Left renal cortex interstitium (tissue), 4 donors: ENCODE results near the gene RNU1-3. TPM values are rescaled to one million over a fixed set of nuclear protein-coding genes. Genes with fewer than 3 reads are reported as not detected.
"Not testable (repeated sequence)": the region's sequence is repeated elsewhere in the genome, so short reads cannot be mapped to it uniquely, and the experiment has no call there.

Experiments used
- DNase-seq, 4 donors: peaks; one replicate each; pipeline ENCODE4 v3.0.0-alpha.2; 2013; ENCODE audit warnings: low read depth in 4 of 4, low spot score in 2 of 4, missing footprints in 1 of 4
- polyA plus RNA-seq, 4 donors: library from polyadenylated mRNA; unstranded; fragments of 120-200 nt; gene quantifications; one replicate each; pipeline ENCODE4 v1.2.1, GENCODE V29; 2013; ENCODE audit not compliant: insufficient read length in 4 of 4

Gene RNU1-3
- polyA plus RNA-seq: 1 to 10 TPM in 1 of 4 donors, not detected in 3; 2.1 TPM

- DNase-seq: not testable (repeated sequence)
Observed at GRCh38 chr1:16666502-16667413, at the start of gene RNU1-3. TSS of gene RNU1-3 (minus strand) at chr1:16666948.

GRCh38 chr1:16713480-16713879 is 46.7 kb upstream of the RNU1-3 start:
- not testable (repeated sequence) for DNase-seq

GRCh38 chr1:16712984-16713383 is 46.2 kb upstream of the RNU1-3 start:
- DNase-seq: not testable (repeated sequence)

GRCh38 chr1:16712582-16712981 is 45.8 kb upstream of the RNU1-3 start:
- not testable (repeated sequence) for DNase-seq

- DNase-seq: not testable (repeated sequence)
Observed at GRCh38 chr1:16712131-16712530, 45.4 kb upstream of the RNU1-3 start.

DNA sequence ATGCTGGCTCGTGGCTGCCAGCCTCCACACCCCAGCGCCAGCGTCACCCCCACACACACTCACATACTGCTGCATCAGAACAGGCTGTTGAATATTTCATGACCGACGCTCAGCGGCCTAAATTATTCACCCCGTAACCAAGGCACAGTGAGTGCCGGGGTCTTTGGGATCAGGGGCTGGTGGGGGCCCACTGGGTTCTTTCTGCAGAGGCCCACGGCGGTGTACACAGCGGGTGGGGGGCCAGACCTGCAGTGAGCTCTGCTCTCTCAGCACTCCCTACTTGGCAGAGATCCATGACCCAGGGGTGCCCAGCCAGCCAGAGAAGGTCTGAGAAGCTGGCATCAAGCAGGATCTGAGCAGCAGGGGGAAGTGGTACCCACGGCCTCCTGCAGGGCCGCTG is 43.9 kb upstream of the RNU1-3 start:
- DNase-seq: not testable (repeated sequence)

DNA sequence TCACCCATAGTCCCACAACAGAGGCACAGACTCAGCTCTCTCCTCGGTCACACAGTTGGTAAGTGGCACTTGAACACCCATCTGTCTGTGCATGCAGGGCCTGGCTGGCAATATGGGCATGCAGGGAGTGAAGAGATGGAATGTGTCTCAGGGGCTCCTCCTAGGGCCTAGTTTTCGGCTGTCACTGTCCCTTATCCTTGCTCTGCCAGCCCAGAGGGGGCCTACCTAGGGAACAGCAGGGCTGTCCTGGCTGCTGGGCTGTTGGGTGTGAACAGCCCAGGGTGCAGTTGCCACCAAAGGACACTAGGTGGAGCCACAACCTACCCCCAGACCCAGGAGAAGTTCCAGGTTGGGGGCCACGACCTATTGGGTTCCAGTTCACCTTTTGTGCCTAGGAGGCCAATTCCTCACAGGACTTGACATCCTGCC is 42.9 kb upstream of the RNU1-3 start:
- not testable (repeated sequence) for DNase-seq

DNA sequence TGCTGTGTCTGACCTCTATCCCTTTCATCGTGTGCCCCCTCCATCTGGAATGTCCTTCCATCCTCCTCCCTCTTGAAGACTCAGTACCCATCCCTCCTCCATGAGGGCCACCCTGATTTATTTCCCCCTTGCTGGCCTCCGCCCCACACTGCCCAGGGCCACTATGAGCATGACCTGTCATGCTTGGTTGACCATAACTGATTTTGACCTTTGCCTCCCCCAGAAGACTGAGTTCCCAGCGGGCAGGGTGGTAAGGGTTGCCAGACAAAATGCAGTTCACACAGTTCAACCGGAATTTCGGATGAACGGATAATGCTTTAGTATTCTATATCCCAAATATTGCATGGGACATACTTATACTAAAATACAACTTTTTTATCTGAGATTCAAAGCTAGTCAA is 42.0 kb upstream of the RNU1-3 start:
- DNase-seq: not testable (repeated sequence)

- DNase-seq: not testable (repeated sequence)
Observed at GRCh38 chr1:16707130-16708093, 40.7 kb upstream of the RNU1-3 start.

DNA sequence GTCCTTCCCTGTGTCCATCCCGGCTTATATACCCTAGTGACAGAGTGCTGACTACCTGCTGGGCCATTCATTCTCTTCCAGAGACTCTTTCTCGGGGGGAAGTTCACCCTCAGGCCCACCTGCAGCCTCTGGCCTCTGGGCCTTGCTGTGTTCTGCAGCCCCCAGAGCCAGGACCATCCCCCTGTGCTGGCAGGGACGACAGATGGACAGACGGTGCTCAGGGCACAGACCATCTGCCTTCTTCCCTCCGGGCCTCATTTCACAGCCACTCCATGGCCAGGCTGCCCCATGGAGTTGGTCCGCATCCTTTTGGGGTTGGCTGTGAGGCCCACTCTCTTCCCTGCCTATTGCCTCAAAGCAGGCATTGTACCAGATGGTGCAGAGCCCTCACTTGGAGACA is 39.6 kb upstream of the RNU1-3 start:
- DNase-seq: not testable (repeated sequence)

DNA sequence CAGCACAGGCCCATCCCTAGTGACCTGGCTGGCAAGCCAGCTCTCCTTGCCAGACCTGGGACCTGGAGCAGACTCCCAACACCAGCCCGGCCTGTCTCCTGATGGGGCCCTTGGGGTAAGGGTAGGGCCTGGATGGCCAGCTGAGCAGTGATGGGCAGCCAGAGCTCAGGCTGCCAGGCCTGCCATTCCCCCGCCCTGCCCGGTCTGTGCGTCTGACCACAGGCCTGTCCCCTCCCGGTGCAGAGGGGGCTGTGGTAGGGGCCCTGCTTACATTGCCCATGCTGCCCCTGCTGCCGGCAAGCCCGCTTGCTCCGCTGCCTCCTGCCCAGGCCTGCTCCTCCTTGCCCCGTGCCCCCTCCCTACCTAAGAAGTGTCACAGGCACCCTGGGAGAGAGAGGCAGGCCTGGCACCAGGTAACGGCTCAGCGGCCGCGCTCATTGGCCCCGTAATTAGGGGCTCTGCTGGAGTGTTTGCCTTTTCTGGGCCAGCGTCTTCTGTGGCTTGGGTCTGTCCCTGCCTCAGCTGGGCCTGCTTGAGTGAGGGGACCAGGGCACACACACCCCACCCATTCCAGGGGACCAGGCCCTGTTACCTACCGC is 37.9 kb upstream of the RNU1-3 start:
- not testable (repeated sequence) for DNase-seq

DNA sequence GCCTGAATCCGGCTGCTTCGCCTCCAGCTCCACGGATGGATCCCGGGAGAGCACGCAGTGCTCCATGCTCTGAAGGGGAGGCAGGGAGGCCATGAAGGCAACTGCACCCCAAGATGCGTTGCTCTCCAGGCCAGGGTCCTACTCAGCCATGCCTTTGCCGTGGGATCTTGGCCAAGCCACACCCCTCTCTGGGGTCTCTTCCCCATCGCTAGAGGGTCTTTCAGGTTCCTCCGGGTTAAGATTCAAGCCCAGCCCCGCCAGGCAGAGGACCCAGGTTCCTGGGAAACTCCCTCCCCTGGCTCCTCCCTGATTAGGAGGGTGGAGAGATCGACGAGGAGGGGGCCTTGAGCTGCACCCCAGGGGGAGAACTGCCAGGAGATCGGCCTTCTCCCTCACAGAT is 37.3 kb upstream of the RNU1-3 start:
- not testable (repeated sequence) for DNase-seq

DNA sequence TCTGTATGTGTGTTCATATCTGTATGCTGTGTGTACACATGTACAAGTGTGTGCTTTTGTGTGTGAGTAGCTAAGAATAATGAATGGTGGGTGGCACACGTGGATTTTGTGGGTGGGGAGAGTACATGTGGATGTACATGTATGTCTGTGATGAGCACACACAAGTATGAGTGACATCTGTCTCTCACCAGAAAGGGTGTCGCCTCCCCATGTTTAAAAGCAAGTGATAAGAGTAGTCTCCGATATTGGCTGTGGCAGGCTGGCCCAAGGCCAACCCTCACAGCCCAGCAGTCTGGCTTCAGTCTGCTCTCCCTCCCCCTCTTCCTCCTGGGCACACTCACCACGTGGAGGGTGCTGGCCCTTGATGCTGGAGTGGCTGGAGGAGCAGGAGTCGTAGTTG is 36.9 kb upstream of the RNU1-3 start:
- not testable (repeated sequence) for DNase-seq

DNA sequence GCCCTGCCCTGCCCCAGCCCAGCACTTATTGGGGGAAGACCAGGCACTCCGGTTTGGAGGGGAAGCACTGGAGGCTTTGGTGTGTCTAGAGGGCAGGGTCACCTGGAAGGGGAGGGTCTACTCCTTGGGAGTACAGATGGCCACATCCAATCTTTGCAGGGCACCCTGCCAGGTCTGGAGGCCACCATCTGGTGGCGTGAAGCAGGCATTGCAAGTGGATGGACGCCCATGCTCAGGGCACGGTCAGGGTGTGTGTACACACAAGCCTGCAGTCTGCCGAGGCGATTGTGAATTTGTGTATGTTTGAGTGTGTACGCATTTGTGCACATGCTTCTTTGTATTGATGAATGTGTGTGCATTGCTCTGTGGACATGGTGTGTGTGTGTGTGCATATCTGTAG is 36.4 kb upstream of the RNU1-3 start:
- not testable (repeated sequence) for DNase-seq

- DNase-seq: not testable (repeated sequence)
Observed at GRCh38 chr1:16702280-16702679, 35.5 kb upstream of the RNU1-3 start.

DNA sequence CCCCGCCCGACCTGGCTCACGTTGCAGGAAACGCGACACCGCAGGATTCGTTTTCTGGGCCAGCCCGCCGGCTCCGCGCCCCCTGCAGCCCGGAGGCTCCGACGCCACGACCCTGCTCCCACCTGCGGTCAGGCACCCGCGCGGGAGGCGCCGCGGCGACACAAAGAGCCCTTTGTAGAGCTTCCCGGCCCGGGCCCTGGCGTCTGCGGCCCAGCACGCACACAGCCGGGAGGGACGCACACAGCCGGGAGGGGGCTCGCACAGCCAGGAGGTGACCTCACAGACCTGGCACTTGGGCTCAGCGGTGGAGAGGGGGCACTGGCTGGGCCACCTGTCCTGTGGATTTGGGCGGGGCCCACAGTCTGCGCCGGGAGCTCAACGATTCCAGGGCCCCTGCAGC is 34.4 kb upstream of the RNU1-3 start:
- DNase-seq: not testable (repeated sequence)

DNA sequence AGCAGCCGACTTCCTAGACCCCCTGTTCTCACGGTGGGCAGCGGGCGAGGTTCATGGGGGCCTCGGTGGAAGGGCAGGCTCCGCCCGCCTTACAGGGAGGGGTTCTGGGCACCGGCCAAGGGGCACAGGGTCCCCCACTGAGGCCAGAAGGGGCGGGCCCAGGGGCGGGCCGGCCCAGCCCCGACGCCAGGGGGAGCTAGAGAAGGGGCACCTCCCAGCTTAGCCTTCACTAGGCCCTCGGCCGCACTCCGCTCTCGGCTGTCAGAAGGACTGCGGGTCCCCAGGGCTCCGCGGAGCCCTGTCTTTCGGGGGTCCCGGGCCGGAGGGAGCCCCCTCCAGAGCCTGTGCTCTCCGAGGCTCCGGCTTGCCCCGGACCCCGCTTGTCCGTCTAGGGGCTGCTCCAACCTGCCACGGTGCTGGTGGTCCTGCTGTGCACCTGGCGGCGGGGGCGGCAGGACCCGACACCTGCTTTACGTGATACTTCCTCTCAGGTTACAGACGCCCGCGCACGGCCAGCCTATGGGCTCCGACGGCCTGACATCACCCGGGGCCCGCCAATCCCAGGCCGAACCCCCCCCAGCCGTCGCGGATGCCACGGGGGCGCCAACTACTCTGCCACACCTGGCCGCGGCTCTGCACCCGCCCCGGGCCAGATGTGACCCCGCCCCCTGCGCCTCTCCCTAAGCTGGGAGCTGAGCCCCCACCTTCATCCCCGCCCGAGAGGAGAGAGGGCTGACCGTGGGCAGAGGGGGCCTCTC is 33.6 kb upstream of the RNU1-3 start:
- DNase-seq: not testable (repeated sequence)

- DNase-seq: not testable (repeated sequence)
Observed at GRCh38 chr1:16699440-16699839, 32.7 kb upstream of the RNU1-3 start.

GRCh38 chr1:16697152-16697551 is 30.4 kb upstream of the RNU1-3 start:
- not testable (repeated sequence) for DNase-seq
